CD4-positive, alpha-beta T cell treated with Interleukin-17A for 1 hour (primary cell): ENCODE data around the gene CLCNKB.

Experiments used
- DNase-seq: peaks from one replicate; pipeline ENCODE4 v3.0.0-alpha.2; 2020

CLCNKB gene

DNA sequence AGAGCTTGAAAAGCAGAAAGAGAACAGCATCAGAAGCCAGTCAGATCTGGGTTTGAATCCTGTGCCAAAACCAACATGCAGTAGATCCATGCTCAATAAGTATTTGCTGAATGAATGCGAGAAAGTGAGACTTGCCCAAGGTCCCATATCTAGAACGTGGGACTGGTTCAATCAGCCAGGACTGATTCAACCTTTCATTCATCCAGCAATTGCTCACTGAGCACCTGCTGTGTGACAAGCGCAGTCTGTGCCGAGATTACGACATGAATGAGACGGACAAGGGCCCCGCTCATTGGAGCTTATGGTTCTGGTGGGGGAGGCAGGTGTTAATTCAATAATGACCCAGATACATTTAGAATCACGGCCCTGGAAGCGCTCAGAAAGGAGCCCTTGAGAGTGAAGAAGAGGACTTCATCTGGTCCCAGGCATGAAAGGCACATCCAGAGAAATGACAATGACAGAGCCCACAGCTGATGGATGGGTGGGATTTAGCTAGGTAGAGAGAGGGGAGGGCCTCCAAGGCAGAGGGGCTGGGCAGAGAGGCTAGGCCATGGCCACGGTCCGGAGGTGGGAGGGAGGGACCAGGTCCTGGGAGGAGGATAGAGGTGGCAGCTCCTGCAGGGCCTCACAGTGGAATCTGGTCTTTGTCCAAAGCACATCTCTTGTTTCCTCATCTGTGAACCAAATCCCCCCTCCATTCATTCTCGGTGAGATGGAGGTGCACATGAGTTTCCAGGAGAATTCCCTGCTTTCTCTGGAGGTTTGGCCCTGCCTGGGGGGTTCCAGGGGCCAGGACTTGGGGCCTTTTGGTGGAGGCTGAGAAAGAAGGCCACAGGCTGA lies 34.0 kb downstream of the CLCNKB start:
- DNase-seq, result no peak

DNA sequence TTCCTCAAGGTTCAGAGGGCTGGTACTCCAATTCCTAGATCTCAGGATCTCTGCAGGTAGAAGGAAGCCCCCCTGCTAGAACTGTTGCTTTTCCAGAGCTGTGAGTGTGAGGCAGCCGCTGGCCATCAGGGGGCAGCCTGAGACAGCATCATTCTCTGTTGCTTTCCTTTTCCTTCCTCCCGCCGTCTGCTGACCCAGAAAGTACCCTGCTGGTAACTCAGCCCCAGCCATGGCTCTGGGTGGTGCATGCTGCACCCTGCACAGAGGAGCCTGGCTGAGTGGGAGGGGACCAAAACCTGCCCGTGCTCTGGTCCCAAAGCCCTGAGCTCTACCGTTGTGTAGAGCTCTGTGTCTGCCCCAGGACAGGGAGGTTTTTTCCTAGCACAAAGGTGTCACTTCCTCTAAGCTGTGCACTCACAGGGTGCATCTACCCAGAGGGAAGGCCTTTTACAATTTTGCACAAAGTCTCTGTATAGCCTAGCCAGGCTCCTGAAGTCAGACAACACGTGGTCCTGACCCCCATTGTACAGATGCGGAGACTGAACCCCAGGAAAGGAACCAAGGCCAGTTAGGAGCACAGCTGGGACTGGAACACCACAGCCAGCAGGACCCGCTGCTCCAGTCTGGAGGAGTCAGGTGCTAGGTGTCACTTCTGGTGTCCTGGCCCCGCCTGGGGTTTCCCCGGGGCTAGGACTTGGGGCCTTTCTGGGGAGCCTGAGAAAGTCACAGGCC lies 35.5 kb downstream of the CLCNKB start:
- DNase-seq, result peak; percentile 81

DNA sequence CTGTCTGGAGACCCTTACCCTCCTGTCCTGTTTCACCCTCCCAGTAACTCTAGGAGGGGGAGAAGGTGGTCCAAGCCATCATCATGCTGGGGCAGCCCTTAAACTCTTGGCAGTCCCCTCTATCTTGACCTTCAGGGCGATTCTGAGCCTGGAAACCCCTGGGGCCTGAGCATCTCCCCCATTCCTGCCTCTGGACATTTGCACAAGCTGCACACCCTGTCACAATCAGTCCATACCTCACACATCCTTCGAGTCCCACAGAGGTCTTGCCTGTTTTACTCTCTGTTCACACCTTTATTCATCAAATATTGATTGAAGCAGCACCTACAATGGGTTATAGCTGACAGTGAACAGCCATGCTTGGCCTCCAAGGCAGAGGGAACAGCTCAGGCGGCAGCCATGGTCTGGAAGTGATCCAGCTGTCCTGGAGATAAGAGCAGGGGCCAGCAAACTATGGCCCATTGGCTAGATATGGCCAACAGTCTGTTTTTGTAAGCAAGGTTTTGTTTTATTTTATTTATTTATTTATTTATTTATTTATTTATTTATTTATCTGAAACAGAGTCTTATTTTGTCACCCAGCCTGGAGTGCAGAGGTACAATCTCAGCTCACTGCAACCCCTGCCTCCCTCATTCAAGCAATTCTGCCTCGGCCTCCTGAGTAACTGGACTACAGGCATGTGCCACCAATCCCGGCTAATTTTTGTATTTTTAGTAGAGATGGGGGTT lies 37.0 kb downstream of the CLCNKB start:
- DNase-seq, result no peak

DNA sequence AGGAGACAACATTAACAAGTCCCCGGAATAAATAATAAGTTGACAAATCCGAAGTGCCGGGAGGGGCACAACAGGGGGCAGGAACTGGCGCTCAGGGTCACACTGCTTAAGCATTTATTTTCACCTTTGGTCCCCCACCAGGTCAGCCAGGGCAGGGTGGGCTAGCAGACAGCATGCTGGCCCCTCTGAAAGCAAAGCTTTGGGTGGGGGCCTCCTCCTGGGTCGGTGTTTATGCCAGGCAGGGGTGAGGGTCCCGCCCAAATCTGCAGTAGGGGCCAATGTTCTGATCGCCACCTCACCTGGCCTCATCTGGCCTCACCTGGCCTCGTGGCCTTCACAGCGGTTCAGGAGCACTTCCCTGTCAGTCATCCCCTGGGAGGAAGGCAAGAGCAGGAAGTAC lies 38.1 kb downstream of the CLCNKB start:
- no peak for DNase-seq

DNA sequence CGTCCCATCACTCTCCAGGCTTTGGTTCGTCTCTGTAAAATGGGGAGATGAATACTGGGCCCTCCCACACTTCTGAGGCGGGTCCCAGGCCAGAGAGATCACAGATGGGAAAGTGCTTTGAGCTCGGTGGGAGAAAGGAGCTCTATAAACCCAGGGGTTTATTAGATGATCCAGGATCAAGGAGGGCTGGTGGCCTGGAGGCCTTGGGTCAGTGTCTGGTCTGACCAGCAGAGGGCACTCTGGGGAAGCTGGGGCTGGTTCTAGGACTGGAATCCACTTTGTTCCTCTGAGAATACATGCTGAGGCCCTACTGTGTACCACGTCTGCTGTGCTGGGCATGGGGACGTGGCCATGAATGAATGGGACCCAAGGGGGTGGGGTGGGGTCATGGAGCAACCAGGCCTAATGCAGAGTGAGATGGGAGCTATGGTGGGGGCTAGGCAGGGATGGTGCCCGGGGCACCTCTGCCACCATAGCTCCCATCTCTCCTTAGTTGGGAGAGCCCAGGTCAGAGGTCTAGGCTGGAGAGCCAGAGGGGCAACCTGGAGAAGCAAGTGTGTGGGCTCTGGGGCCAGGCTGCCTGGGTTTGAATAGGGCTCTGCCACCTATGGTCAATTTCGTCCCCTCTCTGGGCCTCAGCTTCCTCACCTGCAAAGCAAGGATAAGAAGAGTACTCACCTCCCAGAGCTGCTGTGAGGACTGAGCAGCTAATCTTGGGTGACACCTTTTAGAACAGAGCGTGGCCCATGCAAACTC lies 38.9 kb downstream of the CLCNKB start:
- DNase-seq, result peak; percentile 64

DNA sequence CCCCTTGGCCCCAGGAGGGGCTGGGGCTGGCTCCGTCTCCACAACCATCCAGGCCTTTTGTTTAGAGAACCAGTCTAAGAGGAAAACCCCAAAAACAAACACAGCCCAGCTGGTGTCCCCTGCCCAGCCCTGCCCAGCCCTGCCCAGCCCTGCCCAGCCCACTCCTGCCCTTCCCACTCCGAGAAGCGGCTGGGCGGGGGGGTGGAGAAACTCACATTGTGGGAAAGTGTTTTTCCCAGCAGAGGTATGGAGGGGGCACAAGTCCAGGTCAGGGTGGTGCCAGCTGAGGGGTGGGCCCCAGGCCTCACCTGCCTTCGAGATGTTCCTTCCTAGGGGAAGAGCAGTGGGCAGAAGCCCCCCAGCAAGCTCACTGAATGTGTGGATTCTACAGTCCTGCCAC lies 39.9 kb downstream of the CLCNKB start:
- no peak for DNase-seq

DNA sequence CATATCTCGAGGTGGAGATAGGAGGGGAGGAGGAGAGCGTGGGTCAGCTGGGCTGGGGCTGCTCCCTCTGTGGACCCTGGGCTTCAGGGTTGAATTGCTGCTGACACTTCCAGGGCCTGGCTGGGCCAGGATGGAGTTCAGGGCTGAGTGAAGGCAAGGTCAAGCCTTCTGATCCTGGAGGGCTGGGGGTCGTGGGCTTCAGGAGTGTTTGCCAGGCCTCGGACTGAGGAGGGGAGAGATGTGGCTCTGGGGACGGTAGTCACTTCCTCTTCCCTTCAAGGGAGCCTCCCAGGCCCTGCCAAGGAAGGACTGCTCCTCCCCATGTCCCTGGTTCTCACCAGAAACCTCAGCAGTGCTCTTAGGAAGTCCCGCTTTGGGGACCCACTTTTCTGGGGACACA lies 41.9 kb downstream of the CLCNKB start:
- DNase-seq, result no peak

DNA sequence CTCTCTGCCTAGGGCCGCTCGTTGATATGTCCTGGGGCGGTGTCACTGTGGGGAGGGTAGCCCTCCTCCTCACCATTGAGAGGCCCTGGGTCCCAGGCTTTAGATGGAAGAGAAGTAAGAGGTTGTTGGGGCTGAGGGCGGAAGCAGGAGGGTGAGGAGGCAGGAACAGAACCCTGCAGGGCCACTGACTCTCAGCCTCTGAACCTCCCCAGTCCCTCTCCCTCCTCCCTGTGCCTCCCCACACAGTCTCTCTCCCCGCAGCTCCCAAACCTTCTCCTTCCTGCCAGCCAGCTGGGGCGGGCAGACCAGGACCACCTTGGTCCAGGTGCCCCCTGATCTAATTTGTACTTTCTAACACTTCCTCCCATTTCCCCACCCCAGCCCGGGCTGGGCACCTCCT lies 44.2 kb downstream of the CLCNKB start:
- no peak for DNase-seq

DNA sequence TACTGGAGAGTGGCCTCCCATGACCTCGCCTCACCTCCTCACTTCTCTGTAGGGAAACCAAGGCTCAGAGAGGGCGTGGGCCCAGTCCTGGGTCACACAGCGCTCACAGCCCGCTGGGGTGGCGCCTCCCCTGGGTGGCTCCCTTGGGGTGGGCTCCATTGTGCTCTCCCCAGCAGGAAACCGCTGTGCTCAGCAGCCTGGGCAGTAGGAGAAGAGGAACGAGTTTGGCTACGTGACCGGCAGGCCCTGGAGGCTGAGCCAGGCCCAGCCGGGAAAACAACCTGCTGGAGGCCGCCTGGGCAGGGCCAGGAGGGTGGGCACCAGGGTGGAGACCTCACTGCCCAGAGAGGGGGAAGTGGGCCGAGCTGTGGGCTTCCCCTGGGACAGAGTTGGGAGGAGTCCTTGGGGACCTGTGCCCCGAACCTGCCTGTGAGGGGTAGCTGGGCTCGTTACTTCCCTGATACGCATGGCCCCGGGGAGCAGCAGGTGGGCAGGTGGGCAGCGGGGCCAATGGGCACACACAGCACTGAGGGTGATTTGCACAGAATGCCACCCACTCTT lies 44.8 kb downstream of the CLCNKB start:
- no peak for DNase-seq

DNA sequence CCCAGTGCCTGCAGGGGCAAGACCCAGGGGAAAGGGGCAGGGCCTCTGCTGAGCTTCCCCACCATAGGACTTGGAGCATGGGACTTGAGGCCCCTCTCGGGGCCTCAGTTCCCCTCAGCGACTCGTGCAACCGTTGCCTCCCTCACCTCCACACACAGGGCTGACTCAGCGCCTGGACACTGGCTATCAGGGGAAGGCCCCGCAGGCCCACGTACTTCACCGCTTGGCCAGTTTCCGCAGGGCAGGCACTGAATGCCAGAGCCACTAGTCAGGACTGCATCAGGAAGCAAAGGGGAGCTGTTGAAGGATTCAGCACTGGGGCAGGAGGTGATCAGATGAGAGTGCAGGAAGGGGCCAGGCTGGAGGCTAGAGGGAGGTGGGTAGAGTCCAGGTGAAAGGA lies 45.4 kb downstream of the CLCNKB start:
- no peak for DNase-seq

DNA sequence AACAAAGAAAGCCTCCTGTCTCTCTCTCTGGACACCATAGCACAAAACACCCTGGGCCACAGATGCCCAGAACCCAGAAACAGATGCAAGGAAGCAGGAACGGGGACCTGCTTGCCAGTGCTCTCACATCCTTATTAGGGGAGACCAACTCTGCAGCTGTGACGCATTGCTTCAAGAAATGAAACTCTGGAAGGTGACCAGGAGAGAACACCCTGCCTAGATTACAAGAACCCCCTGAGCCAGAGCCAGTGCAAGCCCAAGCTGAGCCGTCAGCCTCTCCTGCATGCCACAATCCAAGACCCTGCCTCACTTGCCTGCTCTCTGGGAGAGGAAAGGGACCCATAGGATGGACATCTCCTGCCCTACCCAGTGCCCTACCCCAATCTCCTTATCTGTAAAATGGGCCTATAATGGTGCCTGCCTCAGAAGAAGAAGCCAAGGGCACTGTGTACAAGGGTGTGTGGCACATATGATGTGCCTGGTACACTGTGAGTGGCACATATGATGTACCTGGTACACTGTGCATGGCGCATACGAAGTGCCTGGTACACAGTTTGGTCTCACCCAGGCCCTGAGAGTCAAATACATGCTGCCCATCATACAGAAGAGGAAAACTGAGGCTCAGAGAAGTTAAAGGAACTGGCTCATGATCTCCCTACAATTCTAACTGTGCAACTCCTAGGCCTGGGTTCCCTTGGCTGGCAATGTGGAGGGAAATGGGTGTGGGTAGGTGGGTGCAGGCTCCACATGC lies 46.7 kb downstream of the CLCNKB start:
- DNase-seq, result no peak

DNA sequence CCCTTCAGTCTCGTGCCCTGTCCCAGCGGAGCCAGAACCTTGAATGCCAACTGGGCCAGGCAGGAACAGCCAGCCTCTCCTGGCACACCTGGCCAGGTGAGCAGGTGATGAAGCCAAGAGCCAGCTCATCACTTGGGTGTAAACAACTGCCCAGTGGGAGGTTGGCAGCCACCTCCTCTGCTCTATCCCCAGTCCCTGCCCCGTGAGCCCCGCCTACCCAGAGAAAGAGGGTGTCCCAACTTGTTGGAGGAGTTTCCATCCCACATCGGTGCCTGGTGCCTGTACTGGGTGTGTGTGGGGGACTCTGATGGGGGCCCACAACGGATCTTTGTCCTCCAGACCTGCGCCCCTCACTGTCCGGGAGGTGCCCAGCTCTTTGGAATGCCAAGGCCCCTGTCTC lies 47.7 kb downstream of the CLCNKB start:
- DNase-seq, result no peak

DNA sequence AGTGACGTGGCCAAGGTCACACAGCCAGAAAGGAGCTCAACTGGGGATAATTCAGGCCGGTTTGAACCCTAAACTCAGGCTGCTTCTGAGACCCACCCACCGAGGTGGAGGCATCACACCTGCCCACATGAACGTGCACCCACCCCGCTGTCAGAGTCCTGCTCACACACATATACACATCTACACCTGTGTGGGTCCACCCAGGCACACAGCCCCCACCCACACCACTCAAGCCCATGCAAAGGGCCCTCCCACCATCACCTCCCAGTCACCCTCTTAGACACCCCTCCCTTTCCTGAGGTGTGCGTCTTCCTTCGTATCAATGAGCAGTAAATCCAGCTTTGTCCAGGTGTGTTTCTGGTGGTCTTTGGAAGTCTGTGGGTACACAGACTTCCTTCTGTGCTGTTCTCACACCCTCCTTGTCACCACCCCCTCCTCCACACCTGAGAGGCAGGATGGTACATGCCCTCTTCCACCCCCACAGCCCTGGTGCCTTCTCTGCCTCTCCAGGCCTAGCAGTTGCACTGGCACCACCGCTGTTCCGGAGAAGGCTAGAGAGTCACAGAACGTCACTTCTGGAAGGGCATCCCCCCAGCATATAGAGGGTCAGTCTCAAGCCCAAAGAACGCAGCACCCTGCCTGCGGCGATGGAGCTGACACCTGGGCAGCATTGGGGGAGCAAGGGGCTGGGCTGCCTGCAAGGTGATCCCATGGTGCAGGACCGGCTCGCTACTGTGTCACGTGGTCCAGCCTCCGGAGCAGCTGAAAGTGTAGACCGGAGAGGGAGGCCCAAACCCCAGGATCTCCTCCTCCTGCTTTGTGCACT lies 48.7 kb downstream of the CLCNKB start:
- DNase-seq, result no peak

DNA sequence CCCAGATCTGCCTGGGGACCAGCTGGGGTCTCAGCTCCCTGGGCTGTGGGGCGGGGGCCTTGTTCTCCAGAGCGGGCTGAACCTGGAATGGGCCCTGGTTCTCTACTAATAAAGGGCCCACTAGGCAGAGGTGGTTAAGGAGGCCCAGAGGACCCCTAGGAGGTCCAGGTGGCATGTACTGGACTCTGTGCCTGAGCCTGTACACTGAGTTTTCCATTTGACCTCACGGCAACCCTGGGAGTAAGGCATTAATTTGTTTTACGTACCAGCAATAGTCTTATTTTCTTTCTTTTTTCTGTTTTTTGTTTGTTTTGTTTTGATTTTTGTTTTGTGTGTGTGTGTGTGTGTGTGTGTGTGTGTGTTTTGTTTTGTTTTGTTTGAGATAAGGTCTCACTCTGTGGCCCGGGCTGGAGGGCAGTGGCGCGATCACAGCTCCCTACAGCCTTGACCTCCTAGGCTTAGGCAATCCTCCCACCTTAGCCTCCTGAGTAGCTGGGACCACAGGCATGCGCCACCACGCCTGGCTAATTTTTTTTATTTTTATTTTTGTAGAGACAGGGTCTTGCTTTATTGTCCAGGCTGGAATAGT lies 49.4 kb downstream of the CLCNKB start:
- no peak for DNase-seq

DNA sequence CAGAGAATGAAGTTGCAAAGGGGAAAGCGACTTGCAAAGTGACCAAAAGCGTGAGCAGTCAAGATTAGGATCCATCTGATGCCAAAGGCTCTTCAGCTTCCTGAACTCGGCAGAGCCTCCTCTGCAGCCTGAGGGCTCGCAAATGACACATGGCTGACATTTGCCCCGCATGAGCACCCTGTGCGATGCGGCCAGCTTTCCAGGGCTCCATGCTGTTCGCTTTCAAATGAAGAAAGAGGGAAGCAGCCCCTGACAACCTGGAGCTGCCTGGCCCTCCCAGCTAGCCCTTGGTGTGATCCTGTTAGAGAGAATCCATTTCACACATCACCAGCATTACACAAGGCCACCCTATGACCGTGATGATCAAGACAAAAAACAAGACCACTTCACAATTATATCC lies 50.0 kb downstream of the CLCNKB start:
- no peak for DNase-seq

DNA sequence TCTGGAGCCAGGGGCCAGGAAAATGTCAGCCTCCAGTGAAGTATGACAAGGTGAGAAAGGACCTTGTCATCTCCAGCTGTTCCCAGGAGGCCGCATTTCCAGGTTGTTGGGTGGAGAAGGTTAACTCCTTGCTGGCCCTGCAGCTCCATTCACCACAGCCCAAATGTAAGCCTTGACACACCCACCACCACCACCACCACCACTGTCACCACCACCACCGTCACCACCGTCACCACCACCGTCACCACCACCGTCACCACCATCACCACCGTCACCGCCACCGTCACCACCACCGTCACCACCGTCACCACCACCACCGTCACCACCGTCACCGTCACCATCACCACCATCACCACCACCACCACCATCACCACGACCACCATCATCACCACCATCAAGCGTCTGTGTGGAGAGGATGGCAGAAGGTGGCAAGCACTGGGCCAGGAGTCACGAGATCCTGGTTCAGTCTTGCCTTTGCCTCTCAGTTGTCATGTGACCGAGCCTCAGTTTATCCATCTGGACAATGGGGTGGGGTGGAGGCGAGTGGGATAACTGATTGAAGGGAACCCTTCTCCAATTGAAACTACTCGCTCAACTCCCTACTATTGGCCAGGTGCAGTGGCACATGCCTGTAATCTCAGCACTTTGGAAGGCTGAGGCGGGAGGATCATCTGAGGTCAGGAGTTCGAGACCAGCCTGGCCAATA lies 51.0 kb downstream of the CLCNKB start:
- DNase-seq, result no peak

DNA sequence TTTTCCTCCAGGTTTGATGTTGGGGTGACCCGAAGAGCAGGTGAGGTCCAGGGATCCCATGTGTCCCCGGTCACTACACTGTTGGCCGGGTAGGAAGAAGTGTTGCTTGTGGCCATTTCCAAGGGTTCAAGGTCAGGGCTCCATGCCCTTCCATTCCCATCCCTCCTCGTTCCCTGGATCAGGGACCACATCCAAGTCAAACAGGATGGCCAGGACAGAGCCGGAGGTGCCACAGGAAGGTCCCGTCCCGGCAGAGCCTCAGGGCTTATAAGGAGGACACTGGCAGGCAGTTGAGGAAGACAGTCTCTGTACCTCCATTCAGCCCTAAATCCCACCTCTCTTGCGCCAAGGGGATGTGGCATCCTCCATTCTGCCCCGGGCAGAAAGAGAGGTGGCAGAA lies 51.9 kb downstream of the CLCNKB start:
- no peak for DNase-seq

DNA sequence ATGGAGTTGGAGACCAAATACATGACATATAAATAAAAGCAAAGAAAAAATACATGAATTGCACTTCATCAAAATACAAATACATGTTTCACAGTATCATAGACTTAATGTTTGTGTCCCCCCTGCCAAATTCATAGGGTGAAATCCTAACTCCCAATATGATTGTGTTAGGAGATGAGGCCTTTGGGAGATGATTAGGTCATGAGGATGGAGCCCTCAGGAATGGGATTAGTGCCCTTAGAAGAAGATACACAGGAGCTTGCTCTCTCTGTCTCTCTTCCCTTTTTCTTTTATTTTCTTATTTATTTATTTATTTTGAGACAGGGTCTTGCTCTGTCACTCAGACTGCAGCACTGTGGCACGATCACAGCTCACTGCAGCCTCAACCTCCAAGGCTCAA lies 55.8 kb downstream of the CLCNKB start:
- no peak for DNase-seq

DNA sequence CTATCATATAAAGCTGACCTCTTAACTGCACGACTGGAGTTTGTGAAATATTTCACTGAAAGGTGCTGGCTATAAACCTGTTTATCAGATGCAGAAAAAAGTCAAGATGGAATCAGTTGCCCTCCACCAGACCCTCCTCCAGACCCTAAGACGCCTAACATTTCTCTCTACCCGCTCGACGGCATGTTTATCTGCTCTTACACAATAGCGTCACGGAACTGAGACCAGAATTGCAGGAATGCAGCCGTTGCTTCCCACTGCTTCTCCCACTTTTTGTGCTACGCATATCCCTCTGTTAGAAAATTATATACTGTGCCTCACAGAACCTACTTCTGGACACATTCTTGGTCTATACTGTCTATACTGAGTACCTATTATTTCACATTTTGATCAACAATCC lies 58.0 kb downstream of the CLCNKB start:
- DNase-seq, result no peak
